ENCODE measurements around the gene FAM20B.

FAM20B gene

DNA sequence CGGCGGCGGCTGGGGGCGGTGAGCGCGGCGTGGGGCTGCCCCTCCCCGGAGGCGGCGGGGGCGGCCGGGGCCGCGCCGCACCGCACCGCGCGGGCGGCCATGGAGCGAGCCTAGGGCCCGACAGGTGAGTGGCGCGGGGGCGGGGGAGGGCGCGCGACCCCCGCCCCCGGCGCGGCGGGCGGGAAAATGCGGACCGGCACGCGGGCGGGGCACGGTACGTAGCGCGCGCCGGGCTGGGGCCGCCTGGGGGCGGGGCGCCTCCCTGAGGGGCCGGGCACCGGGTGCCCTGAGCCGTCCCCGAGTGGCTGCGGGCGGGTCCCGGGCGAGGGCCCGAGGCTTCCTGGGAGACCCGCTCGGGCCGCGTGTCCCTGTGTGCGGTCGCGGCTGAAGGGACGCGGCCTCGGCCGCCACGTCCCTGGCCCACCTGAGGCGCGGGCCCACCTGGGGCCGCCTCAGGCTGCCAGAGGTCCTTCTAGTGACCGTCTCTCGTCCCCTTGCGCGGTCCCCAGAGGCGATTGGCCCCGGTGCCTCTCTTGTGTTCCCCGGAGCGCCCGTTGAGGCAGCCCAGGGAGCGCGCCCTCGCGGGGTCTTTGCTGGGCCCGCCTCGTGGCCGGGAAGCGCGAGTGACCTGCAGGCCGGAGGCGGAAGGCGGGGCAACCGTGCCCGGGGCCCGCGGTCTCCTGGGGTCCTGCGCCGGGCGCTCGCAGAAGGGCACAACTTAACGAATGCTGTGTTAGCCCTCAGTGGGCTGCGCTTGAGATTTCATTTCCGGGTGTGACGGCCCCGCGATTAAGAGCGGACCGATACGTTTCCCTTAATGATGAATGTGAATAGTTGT lies 500 bp downstream of the FAM20B start:
- no peaks in the 10 kb centered on the region for H3K9me3 ChIP-seq (ENCODE audit: control insufficient read depth, low read depth, low read length)
- no peak overlapping the region for H3K27ac ChIP-seq (ENCODE audit: low read length)
- H3K9ac ChIP-seq (ENCODE audit: low read length) = peak overlapping the region; percentile 83
- no peaks in the 10 kb centered on the region for H3K36me3 ChIP-seq (ENCODE audit: control insufficient read depth, low read depth, low read length)
- no peaks in the 10 kb centered on the region for H3K27me3 ChIP-seq (ENCODE audit: control insufficient read depth, insufficient read depth, low read length)
- peak overlapping the region; percentile 75 for H3K4me3 ChIP-seq (ENCODE audit: low read length)
- H3K4me1 ChIP-seq (ENCODE audit: control insufficient read depth, low read depth, low read length) = peaks cover 23% of the 10 kb centered on the region

DNA sequence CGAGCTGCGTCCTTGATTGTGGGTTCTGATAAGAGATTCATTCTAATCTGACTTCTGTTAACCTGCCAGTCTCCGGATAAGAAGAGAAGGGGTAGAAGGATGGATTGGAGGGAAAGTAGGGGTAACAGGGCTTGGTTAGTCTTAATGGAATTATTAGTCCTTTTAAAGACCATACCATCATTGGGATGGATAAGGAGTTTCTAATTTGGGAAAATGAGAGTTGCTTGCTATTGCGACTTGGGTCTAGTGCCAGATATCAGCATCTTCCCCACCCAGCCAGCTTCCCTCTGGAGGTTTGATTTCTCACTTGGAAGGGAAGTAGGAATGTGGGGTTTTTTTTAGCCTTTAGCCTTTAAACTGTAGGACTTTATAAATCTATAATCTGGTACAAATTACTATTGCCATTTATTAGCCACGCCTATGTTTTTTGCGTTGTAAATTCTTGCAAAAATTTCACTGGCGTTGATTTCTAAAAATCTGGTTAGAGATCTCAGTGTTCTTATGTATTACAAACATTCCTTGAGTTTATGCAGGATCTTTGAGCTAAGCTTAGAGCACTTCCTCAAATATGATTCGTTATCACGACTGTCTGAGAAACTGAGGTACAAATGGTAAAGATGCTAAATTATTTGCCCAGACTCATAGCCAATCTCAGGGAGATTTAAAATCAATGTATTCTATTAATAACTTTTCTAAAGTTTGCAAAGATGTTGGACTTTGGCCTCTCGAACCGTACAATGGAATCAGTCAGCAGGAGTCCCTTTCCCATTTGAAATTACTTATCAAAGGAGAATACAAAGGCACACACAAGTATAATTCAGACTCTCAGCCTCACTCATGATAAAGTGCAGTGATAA lies 1.3 kb downstream of the FAM20B start:
- peaks cover 28% of the 10 kb centered on the region for H3K4me1 ChIP-seq (ENCODE audit: control insufficient read depth, low read depth, low read length)
- no peaks in the 10 kb centered on the region for H3K36me3 ChIP-seq (ENCODE audit: control insufficient read depth, low read depth, low read length)
- no peaks in the 10 kb centered on the region for H3K27me3 ChIP-seq (ENCODE audit: control insufficient read depth, insufficient read depth, low read length)
- H3K27ac ChIP-seq (ENCODE audit: low read length) = no peak overlapping the region
- peak overlapping the region; percentile 74 for H3K4me3 ChIP-seq (ENCODE audit: low read length)
- H3K9me3 ChIP-seq (ENCODE audit: control insufficient read depth, low read depth, low read length) = no peaks in the 10 kb centered on the region
- peak overlapping the region; percentile 83 for H3K9ac ChIP-seq (ENCODE audit: low read length)

DNA sequence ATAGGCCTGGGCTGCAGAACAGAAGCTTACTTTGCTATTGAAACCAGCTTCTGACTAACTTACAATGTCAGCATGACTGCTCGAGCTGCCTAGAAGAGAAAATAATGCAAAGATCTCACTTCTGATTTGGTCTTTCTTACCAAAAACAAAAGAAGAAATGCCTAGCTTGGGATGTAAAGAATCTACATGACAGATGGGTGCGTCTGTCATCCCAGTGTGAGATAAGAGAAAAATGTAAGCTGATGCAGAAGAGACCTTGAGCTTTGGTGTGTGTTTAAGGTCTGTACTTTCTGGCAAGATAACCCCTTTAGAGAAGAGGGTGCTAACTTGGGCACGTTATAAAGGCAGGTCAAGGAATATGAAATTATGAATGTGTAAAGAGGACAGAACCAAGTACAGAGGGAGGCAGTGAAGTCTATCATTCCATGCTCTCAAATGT lies 3.6 kb downstream of the FAM20B start:
- Histone ChIP-seq H3K9ac (ENCODE audit: low read length) (no peak overlapping the region), H3K36me3 (ENCODE audit: control insufficient read depth, low read depth, low read length) (no peaks in the 10 kb centered on the region), H3K4me1 (ENCODE audit: control insufficient read depth, low read depth, low read length) (peaks cover 37% of the 10 kb centered on the region), H3K4me3 (ENCODE audit: low read length) (no peak overlapping the region), H3K9me3 (ENCODE audit: control insufficient read depth, low read depth, low read length) (no peaks in the 10 kb centered on the region), H3K27me3 (ENCODE audit: control insufficient read depth, insufficient read depth, low read length) (no peaks in the 10 kb centered on the region), H3K27ac (ENCODE audit: low read length) (no peak overlapping the region)

DNA sequence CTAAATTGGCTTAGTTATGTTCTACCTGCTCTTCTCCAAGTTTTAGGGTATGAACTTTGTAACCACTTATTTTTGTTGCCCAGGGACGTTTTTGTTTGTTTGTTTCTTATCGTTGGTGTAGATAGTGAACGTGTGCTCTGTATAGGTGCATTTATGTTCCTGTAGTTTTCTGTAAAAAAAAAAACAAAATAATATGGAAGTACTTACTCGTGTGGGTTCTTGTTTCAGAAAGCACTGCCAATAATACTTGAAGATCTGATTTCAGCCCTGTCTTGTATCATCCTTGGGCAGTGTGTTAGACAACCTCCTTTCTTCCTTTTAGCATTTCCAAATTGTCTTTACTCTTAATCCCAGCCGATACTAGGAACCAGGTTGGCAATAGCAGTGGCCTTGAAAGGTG lies 4.4 kb downstream of the FAM20B start:
- Histone ChIP-seq H3K4me1 (ENCODE audit: control insufficient read depth, low read depth, low read length) (peaks cover 39% of the 10 kb centered on the region), H3K9ac (ENCODE audit: low read length) (no peak overlapping the region), H3K4me3 (ENCODE audit: low read length) (no peak overlapping the region)

DNA sequence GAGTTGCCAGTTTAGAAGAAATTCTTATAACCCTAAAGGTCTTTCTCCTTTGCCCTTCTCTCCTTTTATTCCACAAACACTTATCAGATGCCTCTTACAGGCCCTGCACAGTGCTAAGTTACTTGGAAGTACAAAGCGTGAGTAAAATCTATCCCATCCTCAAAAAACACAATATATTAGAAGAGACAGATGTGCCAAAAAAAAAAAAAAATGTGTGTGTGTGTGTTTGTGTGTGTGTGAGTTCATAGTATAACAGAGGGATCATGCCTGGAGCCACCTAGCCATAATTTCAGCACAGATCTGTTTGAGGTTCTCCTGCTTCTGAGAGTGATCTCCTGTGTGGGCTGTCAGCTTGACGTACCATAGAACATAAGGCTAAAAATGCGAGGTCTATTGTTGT lies 5.0 kb downstream of the FAM20B start:
- Histone ChIP-seq H3K4me1 (ENCODE audit: control insufficient read depth, low read depth, low read length) (peaks cover 39% of the 10 kb centered on the region), H3K9ac (ENCODE audit: low read length) (no peak overlapping the region), H3K9me3 (ENCODE audit: control insufficient read depth, low read depth, low read length) (no peaks in the 10 kb centered on the region), H3K27me3 (ENCODE audit: control insufficient read depth, insufficient read depth, low read length) (no peaks in the 10 kb centered on the region), H3K36me3 (ENCODE audit: control insufficient read depth, low read depth, low read length) (no peaks in the 10 kb centered on the region), H3K27ac (ENCODE audit: low read length) (no peak overlapping the region), H3K4me3 (ENCODE audit: low read length) (no peak overlapping the region)

More for the DNA sequence above, 4.4 kb downstream of the FAM20B start:
- no peaks in the 10 kb centered on the region for H3K27me3 ChIP-seq (ENCODE audit: control insufficient read depth, insufficient read depth, low read length)
- H3K27ac ChIP-seq (ENCODE audit: low read length) = no peak overlapping the region
- H3K9me3 ChIP-seq (ENCODE audit: control insufficient read depth, low read depth, low read length) = no peaks in the 10 kb centered on the region
- H3K36me3 ChIP-seq (ENCODE audit: control insufficient read depth, low read depth, low read length) = no peaks in the 10 kb centered on the region

DNA sequence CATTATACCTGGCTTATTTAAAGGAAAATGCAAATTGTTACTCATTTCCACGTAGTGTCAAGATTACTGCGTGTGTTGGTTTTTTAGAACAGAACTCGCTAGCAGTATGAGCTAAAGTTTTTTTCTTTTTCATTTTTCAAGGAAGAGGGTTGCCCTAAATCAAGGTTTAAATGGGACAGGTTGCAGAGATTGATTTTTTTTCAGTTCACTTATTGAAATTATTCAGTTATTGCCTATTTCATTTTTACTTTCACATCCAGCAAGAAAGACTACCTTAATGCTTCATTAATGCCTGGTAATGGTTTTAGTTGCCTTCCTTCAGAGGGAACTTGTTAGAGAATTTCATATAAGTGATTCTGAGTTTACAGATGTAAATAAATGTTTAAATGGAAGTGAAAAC lies 5.6 kb downstream of the FAM20B start:
- H3K4me1 ChIP-seq (ENCODE audit: control insufficient read depth, low read depth, low read length) = peaks cover 39% of the 10 kb centered on the region
- no peaks in the 10 kb centered on the region for H3K9me3 ChIP-seq (ENCODE audit: control insufficient read depth, low read depth, low read length)
- no peak overlapping the region for H3K27ac ChIP-seq (ENCODE audit: low read length)
- no peak overlapping the region for H3K4me3 ChIP-seq (ENCODE audit: low read length)
- no peaks in the 10 kb centered on the region for H3K36me3 ChIP-seq (ENCODE audit: control insufficient read depth, low read depth, low read length)
- H3K9ac ChIP-seq (ENCODE audit: low read length) = no peak overlapping the region
- no peaks in the 10 kb centered on the region for H3K27me3 ChIP-seq (ENCODE audit: control insufficient read depth, insufficient read depth, low read length)

DNA sequence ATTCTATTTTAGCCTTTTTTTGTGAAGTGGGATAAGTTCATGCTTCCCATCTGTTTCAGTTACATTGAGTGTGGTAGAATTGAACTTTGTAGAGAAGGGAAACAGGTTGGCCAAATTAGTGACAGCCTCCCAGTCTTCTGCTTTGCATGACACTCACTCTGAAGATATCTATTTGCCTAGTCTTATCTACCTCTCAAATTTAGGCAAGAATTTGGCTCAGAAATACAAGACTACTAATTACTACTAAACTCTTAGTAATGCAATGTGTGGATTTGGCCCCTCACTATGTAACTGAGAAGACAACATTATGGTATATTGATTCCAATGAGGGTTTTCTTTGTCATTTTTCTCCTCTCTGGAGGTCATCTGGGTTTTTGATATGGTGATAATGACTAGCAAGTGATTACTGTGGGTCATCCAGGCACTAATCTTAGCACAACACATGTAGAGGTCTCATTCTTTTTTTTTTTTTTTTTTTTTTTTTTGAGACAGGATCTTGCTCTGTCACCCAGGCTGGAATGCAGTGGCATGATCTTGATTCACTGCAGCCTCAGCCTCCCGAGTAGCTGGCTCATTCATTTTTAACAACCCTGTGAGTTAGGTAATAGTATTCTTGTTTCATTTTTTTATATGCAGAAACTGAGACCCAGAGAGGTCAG lies 6.3 kb downstream of the FAM20B start:
- peaks cover 37% of the 10 kb centered on the region for H3K4me1 ChIP-seq (ENCODE audit: control insufficient read depth, low read depth, low read length)
- no peaks in the 10 kb centered on the region for H3K27me3 ChIP-seq (ENCODE audit: control insufficient read depth, insufficient read depth, low read length)
- no peak overlapping the region for H3K4me3 ChIP-seq (ENCODE audit: low read length)
- no peaks in the 10 kb centered on the region for H3K9me3 ChIP-seq (ENCODE audit: control insufficient read depth, low read depth, low read length)
- no peak overlapping the region for H3K27ac ChIP-seq (ENCODE audit: low read length)
- H3K9ac ChIP-seq (ENCODE audit: low read length) = no peak overlapping the region
- H3K36me3 ChIP-seq (ENCODE audit: control insufficient read depth, low read depth, low read length) = no peaks in the 10 kb centered on the region

DNA sequence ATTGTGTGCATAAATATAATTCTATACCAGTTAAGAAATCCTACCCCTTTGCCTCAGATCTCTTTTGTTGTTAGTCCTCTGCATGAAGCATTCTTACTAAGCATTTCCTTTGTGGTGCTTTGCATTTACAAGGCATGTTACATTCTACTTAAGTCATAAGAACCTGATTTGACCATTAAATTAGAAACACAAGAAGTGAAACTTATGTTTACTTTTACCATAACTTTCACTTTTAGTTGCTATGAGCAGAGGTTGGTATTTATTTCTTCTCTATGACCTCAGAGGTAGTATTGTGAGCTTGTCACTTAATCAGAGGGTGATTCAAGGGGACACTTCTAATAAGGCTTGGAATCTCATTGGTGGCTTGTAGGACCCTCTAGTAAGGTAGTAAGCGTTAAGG lies 9.0 kb downstream of the FAM20B start:
- no peak overlapping the region for H3K27ac ChIP-seq (ENCODE audit: low read length)
- H3K9me3 ChIP-seq (ENCODE audit: control insufficient read depth, low read depth, low read length) = no peaks in the 10 kb centered on the region
- H3K9ac ChIP-seq (ENCODE audit: low read length) = no peak overlapping the region
- H3K36me3 ChIP-seq (ENCODE audit: control insufficient read depth, low read depth, low read length) = no peaks in the 10 kb centered on the region
- H3K4me1 ChIP-seq (ENCODE audit: control insufficient read depth, low read depth, low read length) = peaks cover 23% of the 10 kb centered on the region
- no peaks in the 10 kb centered on the region for H3K27me3 ChIP-seq (ENCODE audit: control insufficient read depth, insufficient read depth, low read length)
- no peak overlapping the region for H3K4me3 ChIP-seq (ENCODE audit: low read length)

DNA sequence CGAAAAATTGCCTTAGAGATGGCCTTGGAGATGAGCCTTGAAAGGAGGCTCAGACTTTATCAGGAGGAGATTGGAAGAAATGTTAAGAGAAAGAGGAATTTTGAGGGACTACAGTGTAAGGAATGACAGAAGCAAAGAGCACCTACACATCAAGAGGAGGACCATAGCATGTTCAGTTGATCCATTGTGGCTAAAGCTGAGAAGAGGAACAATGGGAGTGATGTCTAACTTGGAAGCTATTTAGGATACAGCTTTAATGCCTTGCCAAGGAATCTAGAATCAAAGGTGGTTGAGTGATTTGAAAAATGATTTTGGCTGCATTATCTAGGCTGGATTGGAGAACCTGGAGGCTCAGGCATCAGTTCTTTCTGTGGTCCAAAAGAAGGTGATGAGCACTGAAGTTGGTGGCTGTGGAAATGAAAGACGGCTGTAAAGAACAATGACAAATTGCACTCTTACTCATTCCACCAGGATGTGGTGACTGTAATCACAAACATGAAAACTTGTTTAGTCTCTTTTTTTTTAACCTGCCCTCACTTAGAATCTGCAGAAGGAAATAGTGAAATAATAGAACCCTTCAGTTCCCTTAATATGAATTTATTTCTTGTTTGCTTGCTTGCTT lies 11.3 kb downstream of the FAM20B start:
- no peaks in the 10 kb centered on the region for H3K9me3 ChIP-seq (ENCODE audit: control insufficient read depth, low read depth, low read length)
- H3K4me1 ChIP-seq (ENCODE audit: control insufficient read depth, low read depth, low read length) = peaks cover 17% of the 10 kb centered on the region
- no peak overlapping the region for H3K9ac ChIP-seq (ENCODE audit: low read length)
- no peak overlapping the region for H3K27ac ChIP-seq (ENCODE audit: low read length)
- H3K27me3 ChIP-seq (ENCODE audit: control insufficient read depth, insufficient read depth, low read length) = no peaks in the 10 kb centered on the region
- H3K36me3 ChIP-seq (ENCODE audit: control insufficient read depth, low read depth, low read length) = no peaks in the 10 kb centered on the region
- H3K4me3 ChIP-seq (ENCODE audit: low read length) = no peak overlapping the region

DNA sequence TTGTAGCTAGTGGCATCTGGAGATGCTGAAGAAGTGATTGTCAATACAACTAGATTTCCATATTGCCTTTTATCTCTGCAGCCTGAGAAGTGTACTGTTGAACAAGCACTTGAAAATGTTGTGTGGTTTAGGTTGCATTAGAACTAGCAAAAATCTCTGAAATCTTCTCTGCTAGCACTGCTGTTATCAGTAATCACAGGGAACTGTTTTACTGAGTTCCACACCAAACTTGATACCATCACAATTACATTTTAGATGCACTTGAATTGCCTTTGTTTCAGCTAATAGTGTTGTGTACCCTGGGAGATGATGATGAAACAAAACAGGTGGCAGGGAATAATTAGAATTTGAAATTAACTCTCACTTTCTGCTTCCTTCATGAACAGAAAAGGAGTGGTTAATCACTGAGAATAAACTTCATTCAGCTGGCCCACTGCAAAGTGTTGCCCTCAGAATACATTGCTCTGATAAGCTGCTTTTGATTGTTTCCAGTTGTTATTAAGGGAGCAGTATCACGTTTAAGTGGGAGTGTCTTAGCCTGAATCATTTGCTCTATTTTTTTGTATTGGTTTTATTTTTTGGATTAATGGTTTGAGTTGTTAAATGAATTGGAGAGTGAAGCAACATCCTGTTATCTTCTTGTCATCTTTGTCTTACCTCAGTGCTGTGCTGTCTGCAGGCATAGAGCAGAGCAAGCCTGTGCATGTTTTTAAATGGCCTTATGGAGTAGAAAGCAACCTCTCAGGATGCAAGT lies 13.0 kb downstream of the FAM20B start:
- no peak overlapping the region for H3K9ac ChIP-seq (ENCODE audit: low read length)
- no peaks in the 10 kb centered on the region for H3K9me3 ChIP-seq (ENCODE audit: control insufficient read depth, low read depth, low read length)
- peaks cover 13% of the 10 kb centered on the region for H3K4me1 ChIP-seq (ENCODE audit: control insufficient read depth, low read depth, low read length)
- no peaks in the 10 kb centered on the region for H3K27me3 ChIP-seq (ENCODE audit: control insufficient read depth, insufficient read depth, low read length)
- no peaks in the 10 kb centered on the region for H3K36me3 ChIP-seq (ENCODE audit: control insufficient read depth, low read depth, low read length)
- no peak overlapping the region for H3K4me3 ChIP-seq (ENCODE audit: low read length)
- H3K27ac ChIP-seq (ENCODE audit: low read length) = no peak overlapping the region

All from iPS-18a (cell line).